Kidney epithelial cell (primary cell): ENCODE measurements around the gene DYNLRB1. TPM values are rescaled to one million over a fixed set of nuclear protein-coding genes. Genes with fewer than 3 reads are reported as not detected.

Experiments
- DNase-seq: peaks from one replicate; pipeline ENCODE4 v3.0.0-alpha.2; 2010; ENCODE audit warnings: low read depth
- H3K27me3 ChIP-seq: 2 replicates; pipeline ENCODE4 v1.6.0; 2011; ENCODE audit warnings: low read length; ENCODE audit not compliant: control insufficient read depth, insufficient read depth
- H3K36me3 ChIP-seq: 2 replicates; pipeline ENCODE4 v1.5.1; 2011; ENCODE audit warnings: low read length; ENCODE audit not compliant: control insufficient read depth, insufficient read depth
- H3K4me3 ChIP-seq: 2 replicates; pipeline ENCODE4 v1.5.1; 2011; ENCODE audit warnings: low read depth, mild to moderate bottlenecking, control low read depth, low read length
- CTCF ChIP-seq: IDR thresholded peaks from 2 replicates; pipeline ENCODE4 v1.5.1; 2011; ENCODE audit warnings: mild to moderate bottlenecking, moderate library complexity, low read length, control low read depth, inconsistent platforms; ENCODE audit not compliant: insufficient read depth, poor library complexity, severe bottlenecking
- total RNA-seq: library from RNA; depleted of rRNA; stranded (reverse); fragments of >200 nt; gene quantifications from 2 replicates; pipeline ENCODE4 v1.2.3, GENCODE V29; 2015

DYNLRB1 gene
- total RNA-seq, 1 donor from 2014 or later, result 143 TPM

- peaks cover 3% of the 10 kb centered on the region for H3K36me3 ChIP-seq
- DNase-seq, result no peak
- TF ChIP-seq CTCF, result no peak
- H3K4me3 ChIP-seq, result no peak overlapping the region
- no peaks in the 10 kb centered on the region for H3K27me3 ChIP-seq
These were observed 8.2 kb downstream of the DYNLRB1 start for GRCh38 chr20:34524426-34524825.

GRCh38 chr20:34525342-34525708, 9.1 kb downstream of the DYNLRB1 start:
- DNase-seq, result no peak
- H3K4me3 ChIP-seq, result no peak overlapping the region
- TF ChIP-seq CTCF, result no peak

GRCh38 chr20:34525709-34526416, 9.6 kb downstream of the DYNLRB1 start:
- Histone ChIP-seq H3K27me3 (no peaks in the 10 kb centered on the region), H3K4me3 (no peak overlapping the region), H3K36me3 (peaks cover 3% of the 10 kb centered on the region)
- TF ChIP-seq CTCF, result no peak
- peak; percentile 99 for DNase-seq

More at GRCh38 chr20:34525342-34525708, 9.1 kb downstream of the DYNLRB1 start:
- Histone ChIP-seq H3K27me3 (no peaks in the 10 kb centered on the region), H3K36me3 (peaks cover 3% of the 10 kb centered on the region)

GRCh38 chr20:34526466-34526865, 10.2 kb downstream of the DYNLRB1 start:
- Histone ChIP-seq H3K36me3 (peaks cover 3% of the 10 kb centered on the region), H3K4me3 (no peak overlapping the region), H3K27me3 (no peaks in the 10 kb centered on the region)
- no peak for DNase-seq
- TF ChIP-seq CTCF, result no peak

- no peak overlapping the region for H3K4me3 ChIP-seq
- H3K36me3 ChIP-seq, result peaks cover 3% of the 10 kb centered on the region
- no peak for TF ChIP-seq CTCF
- no peaks in the 10 kb centered on the region for H3K27me3 ChIP-seq
- no peak for DNase-seq
These were observed 10.8 kb downstream of the DYNLRB1 start for GRCh38 chr20:34527016-34527415.

- Histone ChIP-seq H3K4me3 (no peak overlapping the region), H3K36me3 (peaks cover 2% of the 10 kb centered on the region), H3K27me3 (no peaks in the 10 kb centered on the region)
- no peak for DNase-seq
- no peak for TF ChIP-seq CTCF
These were observed 12.7 kb downstream of the DYNLRB1 start for GRCh38 chr20:34528921-34529297.
